T-helper 2 cell (primary cell): ENCODE results near the gene HSF2BP.
"Not testable (repeated sequence)": the region's sequence is repeated elsewhere in the genome, so short reads cannot be mapped to it uniquely, and the experiment has no call there.

ENCODE experiments used
- DNase-seq, 5 experiments: peaks; one replicate each; pipeline versions ENCODE4 v3.0.0 to v3.0.0-alpha.2; 2012 to 2022
- total RNA-seq, 2 donors: gene quantifications; one replicate each; lab custom pipeline; 2026; lab: John Stamatoyannopoulos, UW

Gene HSF2BP
- total RNA-seq, result 0 to 0.81 reads per million in 2 donors

- peak; percentile 62 to 93 (median 73) for DNase-seq
Measured at GRCh38 chr21:43659136-43660000, at the start of gene HSF2BP, which contains the start of gene RRP1B. HSF2BP (minus strand) TSS chr21:43659488; CDS start chr21:43658096, 1,392 bp downstream. RRP1B (plus strand) TSS chr21:43659560; CDS start chr21:43659665, 105 bp downstream.

GRCh38 chr21:43708745-43709381 lies 49.6 kb upstream of the HSF2BP start:
- no peak for DNase-seq

GRCh38 chr21:43707462-43707861 lies 48.2 kb upstream of the HSF2BP start:
- DNase-seq, result no peak

- DNase-seq, result peak in 2 of 5 experiments; percentile 18 to 70
Measured at GRCh38 chr21:43703035-43703880, 44.0 kb upstream of the HSF2BP start.

GRCh38 chr21:43702785-43703034 lies 43.4 kb upstream of the HSF2BP start:
- no peak for DNase-seq

- no peak for DNase-seq
Measured at GRCh38 chr21:43701936-43702784, 42.9 kb upstream of the HSF2BP start.

GRCh38 chr21:43699933-43700599 lies 40.8 kb upstream of the HSF2BP start:
- DNase-seq, result no peak

- not testable (repeated sequence) for DNase-seq
Measured at GRCh38 chr21:43699492-43699777, 40.1 kb upstream of the HSF2BP start.

GRCh38 chr21:43697758-43698643 lies 38.7 kb upstream of the HSF2BP start:
- no peak for DNase-seq

GRCh38 chr21:43696214-43696613 lies 36.9 kb upstream of the HSF2BP start:
- no peak for DNase-seq

- DNase-seq, result no peak
Measured at GRCh38 chr21:43694437-43695079, 35.3 kb upstream of the HSF2BP start.

- no peak for DNase-seq
Measured at GRCh38 chr21:43693981-43694380, 34.7 kb upstream of the HSF2BP start.

- no peak for DNase-seq
Measured at GRCh38 chr21:43692949-43693348, 33.7 kb upstream of the HSF2BP start.

GRCh38 chr21:43691801-43692200 lies 32.5 kb upstream of the HSF2BP start:
- no peak for DNase-seq

- DNase-seq, result no peak
Measured at GRCh38 chr21:43691086-43691795, 32.0 kb upstream of the HSF2BP start.

GRCh38 chr21:43690346-43690745 lies 31.1 kb upstream of the HSF2BP start:
- no peak for DNase-seq

GRCh38 chr21:43689556-43690337 lies 30.5 kb upstream of the HSF2BP start:
- no peak for DNase-seq

GRCh38 chr21:43688906-43689305 lies 29.6 kb upstream of the HSF2BP start:
- DNase-seq, result no peak
